HG03039 (cell line): ENCODE measurements around the gene ALDH1L2.

Experiments used
- ATAC-seq: cut with Tn5 transposase; IDR thresholded peaks from one replicate; pipeline ENCODE4 v1.9.1; 2021; ENCODE audit warnings: mild to moderate bottlenecking, moderate library complexity; ENCODE audit not compliant: unreplicated experiment

Gene ALDH1L2

GRCh38 chr12:105036937-105037649, 47.2 kb downstream of the ALDH1L2 start:
- no peak for ATAC-seq

DNA sequence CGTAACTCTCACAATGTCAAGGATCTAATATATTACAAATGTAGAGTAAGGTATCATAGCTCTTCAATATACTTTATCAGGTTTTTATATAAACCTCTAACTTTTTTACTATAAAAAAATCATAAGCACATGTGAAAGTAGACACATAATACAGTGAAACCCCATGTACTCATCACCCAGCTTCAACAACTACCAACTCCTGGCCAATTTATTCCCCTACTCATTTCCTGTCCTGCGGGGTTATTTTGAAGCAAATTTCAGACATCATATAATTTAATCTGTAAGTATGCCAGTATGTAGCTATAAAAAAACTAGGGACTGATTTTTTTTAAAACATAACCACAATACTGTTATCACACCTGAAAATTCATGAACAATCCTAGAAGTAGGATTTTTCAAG, 50.4 kb downstream of the ALDH1L2 start:
- ATAC-seq, result no peak

DNA sequence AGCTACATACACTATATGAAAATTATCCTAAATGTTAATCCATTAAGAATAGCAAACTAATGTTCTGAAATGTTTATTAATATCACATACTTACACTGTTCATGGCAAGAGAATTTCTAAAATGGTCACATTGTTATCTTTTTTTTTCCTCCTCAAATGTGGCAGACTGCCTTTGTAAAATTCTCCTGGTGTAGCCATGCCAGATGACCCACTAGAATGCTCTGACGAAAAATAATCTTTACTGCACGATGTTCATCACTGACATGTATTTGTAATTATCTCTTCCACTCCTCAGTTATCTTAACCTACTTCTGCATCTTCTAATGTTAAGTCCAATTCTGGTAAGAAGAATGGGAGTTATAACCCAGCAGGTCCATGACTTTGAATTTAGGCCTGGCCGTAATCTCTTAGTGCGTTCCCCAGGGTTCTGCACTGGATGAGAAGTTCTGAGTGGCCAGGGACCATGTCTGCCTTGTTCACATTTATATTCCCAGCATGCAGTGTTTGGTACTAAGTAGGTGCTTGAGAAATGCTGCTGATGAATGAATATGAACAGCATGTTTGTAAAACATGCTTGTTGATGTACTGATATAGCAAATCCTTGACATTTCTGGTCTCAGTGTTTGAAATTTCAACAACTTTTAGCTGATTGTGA, 51.4 kb downstream of the ALDH1L2 start:
- ATAC-seq, result no peak

- no peak for ATAC-seq
Measured at GRCh38 chr12:105030820-105031807, 53.1 kb downstream of the ALDH1L2 start.

GRCh38 chr12:105026411-105026810, 57.8 kb downstream of the ALDH1L2 start:
- no peak for ATAC-seq

DNA sequence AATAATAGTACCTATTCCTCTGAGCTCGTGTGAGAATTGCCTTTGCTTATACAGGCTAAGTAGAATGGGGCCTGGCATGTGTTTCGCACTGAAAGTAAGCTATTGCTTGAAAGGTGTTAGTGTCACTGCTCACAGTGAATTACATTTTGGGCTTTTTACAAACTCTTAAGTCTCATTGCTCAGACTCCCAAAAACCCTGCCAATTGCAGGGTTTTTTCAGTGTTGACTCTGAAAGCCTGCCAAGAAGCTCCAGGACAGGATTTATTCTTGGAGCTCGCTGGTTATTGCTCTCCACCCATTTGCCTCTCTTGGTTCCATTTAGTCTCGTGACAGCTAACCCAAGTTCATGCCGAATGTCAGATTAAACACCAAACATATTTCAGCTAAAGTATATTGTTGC, 58.4 kb downstream of the ALDH1L2 start:
- ATAC-seq, result no peak

DNA sequence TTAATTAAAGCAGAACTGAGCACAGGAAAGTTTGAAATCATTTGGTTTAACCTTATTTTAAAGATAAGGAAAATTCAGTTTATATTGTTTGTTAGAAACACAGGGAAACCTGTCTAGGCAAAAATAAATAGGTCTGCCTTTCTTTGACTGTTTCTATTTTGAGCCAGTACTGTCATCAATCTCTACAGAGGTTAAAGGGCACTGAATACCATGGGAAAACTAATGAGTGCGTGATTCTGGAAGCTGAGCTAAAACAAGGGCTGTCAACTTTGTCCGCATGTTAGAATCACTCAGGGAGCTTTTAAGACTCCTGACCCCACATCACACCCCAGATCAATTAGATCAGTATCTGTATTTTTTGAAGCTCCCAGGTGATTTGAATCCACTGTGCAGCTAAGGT, 59.3 kb downstream of the ALDH1L2 start:
- no peak for ATAC-seq

DNA sequence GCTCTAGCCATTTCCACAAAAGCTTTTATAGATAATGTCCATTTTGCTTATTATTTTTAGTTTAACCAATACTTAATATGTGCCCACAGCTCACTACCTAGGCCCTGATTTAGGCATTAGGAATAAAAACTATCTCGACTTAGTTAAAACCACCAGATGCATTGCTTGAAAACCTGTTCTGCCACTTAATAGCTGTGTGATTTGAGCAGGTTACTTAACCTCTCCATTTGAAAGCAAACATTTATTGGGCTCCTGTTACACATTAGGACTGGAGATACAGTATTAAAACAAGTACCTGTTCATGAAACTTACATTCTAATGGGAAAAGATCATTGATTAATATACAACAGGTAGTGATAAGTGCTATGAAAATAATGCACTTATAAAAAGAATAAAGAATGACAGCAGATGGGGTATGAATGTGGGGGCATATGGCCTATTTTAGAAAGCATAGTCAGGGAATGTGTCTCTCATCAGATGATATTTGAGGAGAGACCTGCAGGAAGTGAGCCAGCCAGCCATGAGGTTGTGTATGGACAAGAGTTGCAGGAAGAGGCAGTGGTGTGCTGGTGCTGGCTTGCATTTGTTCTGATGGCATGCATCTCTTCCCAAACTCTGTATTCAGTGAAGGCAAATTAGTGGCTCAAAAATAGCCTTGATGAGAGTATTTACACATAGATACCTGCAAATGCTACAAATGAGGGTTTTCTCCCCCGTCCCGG, 63.9 kb downstream of the ALDH1L2 start:
- no peak for ATAC-seq

GRCh38 chr12:105018776-105019175, 65.5 kb downstream of the ALDH1L2 start:
- no peak for ATAC-seq

DNA sequence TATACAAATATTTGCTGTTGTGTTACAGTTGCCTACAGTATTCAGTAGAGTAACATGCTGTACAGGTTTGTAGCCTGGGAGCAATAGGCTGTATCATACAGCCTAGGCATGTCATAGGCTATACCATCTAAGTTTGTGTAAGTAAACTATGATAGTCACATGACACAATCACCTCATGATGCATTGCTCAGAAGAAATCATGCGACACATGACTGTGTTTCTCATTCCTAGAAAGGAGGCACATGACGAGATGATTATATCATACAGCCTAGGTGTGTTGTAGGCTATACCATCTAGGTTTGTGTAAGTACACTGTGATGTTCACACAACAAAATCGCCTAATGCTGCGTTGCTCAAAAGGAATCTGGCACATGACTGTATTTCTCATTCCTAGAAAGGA, 66.2 kb downstream of the ALDH1L2 start:
- ATAC-seq, result no peak

DNA sequence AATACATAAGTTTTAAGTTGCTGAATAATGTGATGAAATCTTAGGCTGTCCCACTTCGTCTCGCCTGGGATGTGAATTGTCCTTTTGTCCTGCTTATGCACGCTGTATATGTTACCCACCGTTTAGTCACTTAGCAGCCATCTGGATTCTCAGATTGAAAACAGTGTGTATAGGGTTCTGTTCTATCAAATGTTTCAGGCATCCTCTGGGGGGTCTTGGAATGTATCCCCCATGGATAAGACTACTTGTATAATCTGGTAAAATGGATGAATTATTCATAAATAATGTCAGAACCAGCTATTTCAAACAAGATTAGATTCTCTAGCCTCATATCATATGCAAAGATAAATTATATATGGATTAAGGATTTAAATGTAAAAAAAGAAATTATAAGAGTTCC, 68.7 kb downstream of the ALDH1L2 start:
- ATAC-seq, result no peak

- ATAC-seq, result no peak
Measured at GRCh38 chr12:105014603-105015002, 69.7 kb downstream of the ALDH1L2 start.

DNA sequence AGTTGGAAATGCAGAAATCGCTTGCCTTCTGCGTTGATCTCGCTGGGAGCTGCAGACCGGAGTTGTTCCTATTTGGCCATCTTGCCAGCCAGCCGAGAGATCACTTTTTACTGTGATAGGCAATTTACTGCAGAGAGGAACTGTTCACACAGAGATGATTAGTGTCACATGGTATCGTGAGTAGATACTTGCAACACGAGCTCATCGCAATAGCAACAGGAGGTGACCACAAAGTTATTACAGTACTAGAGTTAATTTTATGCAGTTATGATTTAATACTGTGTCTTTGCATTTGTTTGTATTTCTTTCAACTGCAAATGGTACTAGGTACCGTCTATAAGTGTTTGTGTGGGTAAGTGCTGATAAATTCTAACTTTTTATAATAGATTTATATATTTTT, 70.4 kb downstream of the ALDH1L2 start:
- ATAC-seq, result no peak

GRCh38 chr12:105001476-105001875, 82.8 kb downstream of the ALDH1L2 start:
- ATAC-seq, result no peak

DNA sequence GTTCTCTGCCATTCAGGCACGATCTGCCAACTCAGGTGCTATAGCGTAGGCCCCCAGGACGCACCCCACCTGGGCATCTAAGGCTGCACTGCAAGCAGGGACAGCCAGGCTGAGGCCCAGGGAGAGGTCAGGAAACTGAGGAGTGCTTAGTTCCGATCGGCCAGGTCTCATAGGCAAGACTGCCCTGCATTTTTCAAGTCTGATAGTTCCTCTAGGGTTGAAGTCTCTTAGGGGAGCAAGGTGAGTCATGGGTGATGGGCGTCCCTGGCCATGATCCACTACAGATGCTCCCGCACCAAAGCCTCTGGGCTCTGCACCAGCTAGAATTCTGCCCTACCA, 84.9 kb downstream of the ALDH1L2 start:
- no peak for ATAC-seq

GRCh38 chr12:104998423-104999346, 85.6 kb downstream of the ALDH1L2 start:
- ATAC-seq, result no peak

DNA sequence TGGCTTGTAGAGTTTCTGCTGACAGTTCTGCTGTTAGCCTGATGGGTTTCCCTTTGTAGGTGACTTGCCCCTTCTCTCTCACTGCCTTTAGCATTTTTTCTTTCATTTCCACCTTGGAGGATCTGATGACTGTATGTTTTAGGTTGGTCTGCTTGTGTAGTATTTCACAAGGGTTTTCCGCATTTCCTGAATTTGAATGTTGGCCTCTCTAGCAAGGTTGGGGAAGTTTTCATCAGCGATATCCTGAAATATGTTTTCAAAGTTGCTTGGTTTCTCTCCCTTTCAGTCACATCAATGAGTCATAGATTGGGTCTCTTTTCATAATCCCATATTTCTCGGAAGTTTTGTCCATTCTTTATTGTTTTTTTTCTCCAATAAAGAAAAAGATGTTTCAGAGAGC, 86.7 kb downstream of the ALDH1L2 start:
- ATAC-seq, result no peak

DNA sequence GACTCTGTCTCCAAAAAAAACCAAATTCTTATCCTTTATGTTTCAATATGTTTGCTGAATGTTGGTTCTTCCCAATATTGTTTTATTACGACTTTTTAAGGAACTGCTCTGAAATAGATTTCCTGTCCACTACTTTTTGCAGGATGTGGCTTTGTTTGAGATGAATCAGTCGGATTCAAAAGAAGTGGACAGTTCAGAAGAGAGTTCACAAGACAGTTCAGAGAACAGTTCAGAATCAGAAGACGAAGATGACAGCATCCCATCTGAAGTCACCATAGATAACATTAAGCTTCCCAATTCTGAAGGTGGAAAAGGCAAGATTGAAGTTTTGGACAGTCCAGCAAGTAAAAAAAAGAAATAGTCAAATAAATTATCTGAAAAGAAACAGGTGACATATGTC, 89.9 kb downstream of the ALDH1L2 start:
- no peak for ATAC-seq

- no peak for ATAC-seq
Measured at GRCh38 chr12:104991565-104992128, 92.6 kb downstream of the ALDH1L2 start.

- ATAC-seq, result no peak
Measured at GRCh38 chr12:104990950-104991349, 93.3 kb downstream of the ALDH1L2 start.
